Panc1 (cell line): ENCODE data around the gene PLAAT4. TPM values are rescaled to one million over a fixed set of nuclear protein-coding genes. Genes with fewer than 3 reads are reported as not detected.

ENCODE experiments used
- ATAC-seq: fragments of 200-7000 bp; cut with Tn5 transposase; 2 replicates; pipeline ENCODE4 v1.9.1; 2020; ENCODE audit warnings: mild to moderate bottlenecking, moderate library complexity
- BruUV-seq: library from RNA; stranded (reverse); fragments of 400-500 nt; replicated peaks from 2 replicates; lab custom pipeline; 2021; lab: Mats Ljungman, UMichigan
- CTCF ChIA-PET: fragments of 300-600 bp; sonication (Branson Sonifier 250); formaldehyde crosslinking; loops from one replicate; lab custom pipeline; 2022; ENCODE audit warnings: antibody characterized with exemption; lab: Charles Lee
- POLR2A ChIA-PET: fragments of 300-600 bp; sonication (Branson Sonifier 250); formaldehyde crosslinking; loops from one replicate; lab custom pipeline; 2022; ENCODE audit warnings: antibody characterized with exemption; lab: Charles Lee
- DNase-seq: peaks from one replicate; pipeline ENCODE4 v3.0.0-alpha.2; 2010; ENCODE audit warnings: low read depth, low spot score
- H3K27ac ChIP-seq: 2 replicates; pipeline ENCODE4 v1.5.1; 2011; ENCODE audit warnings: mild to moderate bottlenecking, low read length, inconsistent platforms
- H3K27me3 ChIP-seq: fragments of 200-500 bp; sonication (Bioruptor generic); 2 replicates; pipeline ENCODE4 v1.6.0; 2014; ENCODE audit warnings: low read length, inconsistent platforms; ENCODE audit not compliant: control insufficient read depth, insufficient read depth
- H3K36me3 ChIP-seq: fragments of 200-500 bp; sonication (Bioruptor generic); 2 replicates; pipeline ENCODE4 v1.5.1; 2014; ENCODE audit warnings: inconsistent platforms, mild to moderate bottlenecking, low read length, moderate library complexity; ENCODE audit not compliant: control insufficient read depth, insufficient read depth
- H3K4me1 ChIP-seq: 2 replicates; pipeline ENCODE4 v1.5.1; 2011; ENCODE audit warnings: inconsistent platforms, mild to moderate bottlenecking, low read length, moderate library complexity; ENCODE audit not compliant: control insufficient read depth, insufficient read depth
- H3K4me3 ChIP-seq, 2 experiments: 2 replicates each; pipeline ENCODE4 v1.5.1; 2011 to 2012; ENCODE audit warnings: low read depth in 2 of 2, low read length in 2 of 2, mild to moderate bottlenecking in 2 of 2, inconsistent platforms in 1 of 2, moderate library complexity in 1 of 2
- H3K9me3 ChIP-seq: fragments of 200-500 bp; sonication (Bioruptor generic); 2 replicates; pipeline ENCODE4 v1.5.1; 2014; ENCODE audit warnings: low read depth, mild to moderate bottlenecking, inconsistent platforms, low read length, moderate library complexity; ENCODE audit not compliant: control insufficient read depth, insufficient read depth
- POLR2AphosphoS5 ChIP-seq: IDR thresholded peaks from 2 replicates; pipeline ENCODE4 v1.6.1; 2012; ENCODE audit warnings: mild to moderate bottlenecking, low read depth, low read length, moderate library complexity
- REST ChIP-seq, 2 experiments: IDR thresholded peaks; 2 replicates each; pipeline ENCODE4 v1.6.1; 2011 to 2012; ENCODE audit warnings: low read depth in 2 of 2, control low read depth in 1 of 2, low read length in 1 of 2, mild to moderate bottlenecking in 1 of 2, moderate library complexity in 1 of 2; ENCODE audit not compliant: insufficient read depth in 1 of 2
- SIN3A ChIP-seq: IDR thresholded peaks from 2 replicates; pipeline ENCODE4 v1.6.1; 2012; ENCODE audit warnings: low read depth, mild to moderate bottlenecking, low read length, moderate library complexity, borderline replicate concordance; ENCODE audit not compliant: insufficient read depth
- TCF7L2 ChIP-seq: IDR thresholded peaks from 2 replicates; pipeline ENCODE4 v1.6.1; 2011; ENCODE audit warnings: mild to moderate bottlenecking, low read depth, low read length, inconsistent platforms
- in situ Hi-C: cut with HindIII; loops from 2 replicates; pipeline ENCODE4 v1.10.0; 2016; ENCODE audit warnings: low sequenced_read_pairs, low pct_unique_long_range_greater_than_20kb
- intact Hi-C: fragments of 100-400 bp; cut with micrococcal nuclease; formaldehyde crosslinking; loops from one replicate; pipeline ENCODE4 v1.10.0; 2022; ENCODE audit not compliant: unreplicated experiment
- total RNA-seq: library from RNA; stranded (reverse); gene quantifications from one replicate; pipeline ENCODE4 v1.2.1, GENCODE V29; 2021; ENCODE audit not compliant: unreplicated experiment
- TF ChIP-seq, protein P1 (sequence below): fragments of 450-650 bp; IDR thresholded peaks from 2 replicates; pipeline ENCODE4 v1.5.1; 2017; ENCODE audit warnings: mild to moderate bottlenecking

The PLAAT4 gene
- total RNA-seq, 1 experiment from 2014 or later = 15.2 TPM

DNA sequence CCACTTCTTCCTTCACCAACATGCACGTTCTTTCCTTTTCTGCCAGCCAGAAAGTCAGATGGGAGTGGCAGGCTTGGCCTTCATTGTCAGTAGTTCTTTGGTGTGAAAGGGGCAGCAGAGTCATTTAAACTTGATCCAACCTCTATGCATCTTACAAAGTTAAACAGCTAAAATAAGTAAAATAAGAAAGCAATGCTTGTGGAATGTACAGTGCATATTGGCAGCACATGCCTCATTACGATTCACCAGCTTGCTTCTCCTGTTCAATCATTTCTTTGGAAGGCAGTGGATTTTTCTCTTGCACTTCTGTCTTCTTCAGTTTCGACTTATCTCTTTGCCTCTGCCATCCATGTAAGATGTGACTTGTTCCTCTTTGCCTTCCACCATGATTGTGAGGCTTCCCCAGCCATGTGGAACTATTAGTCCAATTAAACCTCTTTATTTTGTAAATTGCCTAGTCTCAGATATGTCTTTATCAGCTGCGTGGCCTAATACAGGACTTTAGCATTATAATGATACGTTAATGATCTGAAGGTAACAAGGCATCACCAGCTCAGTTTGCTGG is 15.9 kb upstream of the PLAAT4 start:
- no peaks in the 10 kb centered on the region for H3K4me1 ChIP-seq

GRCh38 chr11:63521896-63522295 is 14.7 kb upstream of the PLAAT4 start:
- in situ Hi-C loops (no loop called here), intact Hi-C loops (no loop called here)
- Histone ChIP-seq H3K27ac (no peak overlapping the region), H3K9me3 (no peaks in the 10 kb centered on the region; the same call in 1 of the 2 replicates), H3K36me3 (no peaks in the 10 kb centered on the region), H3K4me1 (no peaks in the 10 kb centered on the region), H3K4me3 (no peak overlapping the region), H3K27me3 (peaks cover 2% of the 10 kb centered on the region; the same call in 1 of the 2 replicates)
- ChIA-PET CTCF (no interaction called here), POLR2A (no interaction called here)
- BruUV-seq = no TSS peak
- TF ChIP-seq TCF7L2 = no peak
- DNase-seq (no peak), ATAC-seq (no peak)

More for the DNA sequence above, 15.9 kb upstream of the PLAAT4 start:
- no TSS peak for BruUV-seq
- H3K36me3 ChIP-seq = no peaks in the 10 kb centered on the region
- H3K27ac ChIP-seq = no peak overlapping the region
- no peaks in the 10 kb centered on the region; the same call in 1 of the 2 replicates for H3K9me3 ChIP-seq
- DNase-seq = no peak
- H3K27me3 ChIP-seq = peaks cover 2% of the 10 kb centered on the region; the same call in 1 of the 2 replicates
- no peak overlapping the region for H3K4me3 ChIP-seq
- ChIA-PET CTCF (interaction anchor here (0.9 kb wide), 1 partner anchor 41 kb away, joined by 3 read pairs; no protein-coding TSS in a partner anchor), POLR2A (no interaction called here)
- no peak for ATAC-seq
- in situ Hi-C loops = no loop called here
- intact Hi-C loops = no loop called here
- TF ChIP-seq TCF7L2 = no peak
- TF ChIP-seq SIN3A = no peak
- TF ChIP-seq, protein P1, sequence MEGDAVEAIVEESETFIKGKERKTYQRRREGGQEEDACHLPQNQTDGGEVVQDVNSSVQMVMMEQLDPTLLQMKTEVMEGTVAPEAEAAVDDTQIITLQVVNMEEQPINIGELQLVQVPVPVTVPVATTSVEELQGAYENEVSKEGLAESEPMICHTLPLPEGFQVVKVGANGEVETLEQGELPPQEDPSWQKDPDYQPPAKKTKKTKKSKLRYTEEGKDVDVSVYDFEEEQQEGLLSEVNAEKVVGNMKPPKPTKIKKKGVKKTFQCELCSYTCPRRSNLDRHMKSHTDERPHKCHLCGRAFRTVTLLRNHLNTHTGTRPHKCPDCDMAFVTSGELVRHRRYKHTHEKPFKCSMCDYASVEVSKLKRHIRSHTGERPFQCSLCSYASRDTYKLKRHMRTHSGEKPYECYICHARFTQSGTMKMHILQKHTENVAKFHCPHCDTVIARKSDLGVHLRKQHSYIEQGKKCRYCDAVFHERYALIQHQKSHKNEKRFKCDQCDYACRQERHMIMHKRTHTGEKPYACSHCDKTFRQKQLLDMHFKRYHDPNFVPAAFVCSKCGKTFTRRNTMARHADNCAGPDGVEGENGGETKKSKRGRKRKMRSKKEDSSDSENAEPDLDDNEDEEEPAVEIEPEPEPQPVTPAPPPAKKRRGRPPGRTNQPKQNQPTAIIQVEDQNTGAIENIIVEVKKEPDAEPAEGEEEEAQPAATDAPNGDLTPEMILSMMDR = no peak
- no peak for TF ChIP-seq REST (IDR thresholded peaks at IDR 0.05; ENCODE audit: insufficient read depth in 1 of 2, low read depth in 2 of 2, low read length in 1 of 2)
- TF ChIP-seq POLR2AphosphoS5 = no peak

DNA sequence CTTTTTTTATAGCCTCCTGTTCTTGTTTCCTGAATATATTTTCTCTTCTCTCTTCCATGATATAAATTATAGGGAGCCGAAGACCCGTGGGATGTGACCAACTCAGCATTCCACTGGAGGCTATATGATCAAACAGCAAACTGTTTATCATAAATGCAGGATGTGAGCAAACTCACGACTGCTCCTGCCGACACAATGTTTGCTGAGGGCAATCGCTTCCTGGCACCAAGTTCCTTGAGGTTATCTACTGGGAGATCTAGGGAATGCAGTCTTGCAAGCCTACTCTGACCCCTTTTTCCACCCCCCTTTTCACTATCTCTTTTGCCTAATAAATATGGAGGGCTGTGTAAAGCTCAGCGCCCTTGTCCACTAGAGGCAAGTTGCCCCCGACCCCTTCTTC is 13.5 kb upstream of the PLAAT4 start:
- intact Hi-C loops = no loop called here
- Histone ChIP-seq H3K4me1 (no peaks in the 10 kb centered on the region), H3K36me3 (no peaks in the 10 kb centered on the region), H3K27me3 (peaks cover 2% of the 10 kb centered on the region; the same call in 1 of the 2 replicates), H3K4me3 (no peak overlapping the region), H3K27ac (no peak overlapping the region), H3K9me3 (no peaks in the 10 kb centered on the region; the same call in 1 of the 2 replicates)
- BruUV-seq = no TSS peak
- ATAC-seq (no peak), DNase-seq (no peak)
- ChIA-PET CTCF (no interaction called here), POLR2A (no interaction called here)
- in situ Hi-C loops = no loop called here
- TF ChIP-seq REST (IDR thresholded peaks at IDR 0.05; ENCODE audit: insufficient read depth in 1 of 2, low read depth in 2 of 2, low read length in 1 of 2) (no peak), POLR2AphosphoS5 (no peak), SIN3A (no peak), TCF7L2 (no peak)
- TF ChIP-seq, protein P1 = no peak
